NCI-H524 treated with DMSO at 0.1 percent for 48 hours (cell line): Measurements from ENCODE around the gene PRMT1.
"Not testable (repeated sequence)": the region's sequence is repeated elsewhere in the genome, so short reads cannot be mapped to it uniquely, and the experiment has no call there.

Source experiments
- DNase-seq: peaks from one replicate; lab custom pipeline; 2025; lab: John Stamatoyannopoulos, UW

Gene PRMT1

GRCh38 chr19:49689133-49690078 is 12.3 kb downstream of the PRMT1 start, which contains the start of gene ADM5:
Gene ADM5, plus strand, starts transcription at chr19:49689594. Its CDS starts 244 bp downstream, at chr19:49689838.
- no peak for DNase-seq

- DNase-seq = no peak
Measured at GRCh38 chr19:49690079-49690655, 13.1 kb downstream of the PRMT1 start.

- peak; percentile 63 for DNase-seq
Measured at GRCh38 chr19:49690656-49691242, 13.7 kb downstream of the PRMT1 start, which contains the start of gene CPT1C. Gene CPT1C, plus strand, starts transcription at chr19:49691116. Its CDS starts 1,137 bp downstream, at chr19:49692253.

GRCh38 chr19:49691243-49692146 is 14.4 kb downstream of the PRMT1 start:
- no peak for DNase-seq

GRCh38 chr19:49692147-49692506 is 15.1 kb downstream of the PRMT1 start:
- DNase-seq = no peak

GRCh38 chr19:49696115-49696514 is 19.0 kb downstream of the PRMT1 start:
- no peak for DNase-seq

- no peak for DNase-seq
Measured at GRCh38 chr19:49696865-49697264, 19.8 kb downstream of the PRMT1 start.

- DNase-seq = no peak
Measured at GRCh38 chr19:49699364-49699763, 22.3 kb downstream of the PRMT1 start.

GRCh38 chr19:49700563-49700962 is 23.5 kb downstream of the PRMT1 start:
- DNase-seq = no peak

GRCh38 chr19:49701271-49701786 is 24.3 kb downstream of the PRMT1 start:
- no peak for DNase-seq

- no peak for DNase-seq
Measured at GRCh38 chr19:49704888-49705642, 28.0 kb downstream of the PRMT1 start.

GRCh38 chr19:49705919-49706318 is 28.8 kb downstream of the PRMT1 start:
- no peak for DNase-seq

- no peak for DNase-seq
Measured at GRCh38 chr19:49710372-49710951, 33.4 kb downstream of the PRMT1 start.

GRCh38 chr19:49712397-49712859 is 35.4 kb downstream of the PRMT1 start:
- DNase-seq = no peak

GRCh38 chr19:49713236-49713845 is 36.3 kb downstream of the PRMT1 start:
- DNase-seq = no peak

- DNase-seq = no peak
Measured at GRCh38 chr19:49716154-49716553, 39.1 kb downstream of the PRMT1 start.

- DNase-seq = no peak
Measured at GRCh38 chr19:49718511-49718910, 41.4 kb downstream of the PRMT1 start.

- no peak for DNase-seq
Measured at GRCh38 chr19:49718991-49719390, 41.9 kb downstream of the PRMT1 start.

- not testable (repeated sequence) for DNase-seq
Measured at GRCh38 chr19:49719420-49719819, 42.3 kb downstream of the PRMT1 start.
